GM12873 (cell line): ENCODE data around the gene TMCC2.

Source experiments
- CTCF ChIP-seq: IDR thresholded peaks from 2 replicates; pipeline ENCODE4 v1.5.1; 2012; ENCODE audit warnings: low read depth, mild to moderate bottlenecking, moderate library complexity, low read length, control low read depth; ENCODE audit not compliant: insufficient read depth; ENCODE audit errors: missing control alignments

TMCC2 gene

GRCh38 chr1:205259998-205260397 lies 32.3 kb downstream of the TMCC2 start:
- TF ChIP-seq CTCF: no peak

DNA sequence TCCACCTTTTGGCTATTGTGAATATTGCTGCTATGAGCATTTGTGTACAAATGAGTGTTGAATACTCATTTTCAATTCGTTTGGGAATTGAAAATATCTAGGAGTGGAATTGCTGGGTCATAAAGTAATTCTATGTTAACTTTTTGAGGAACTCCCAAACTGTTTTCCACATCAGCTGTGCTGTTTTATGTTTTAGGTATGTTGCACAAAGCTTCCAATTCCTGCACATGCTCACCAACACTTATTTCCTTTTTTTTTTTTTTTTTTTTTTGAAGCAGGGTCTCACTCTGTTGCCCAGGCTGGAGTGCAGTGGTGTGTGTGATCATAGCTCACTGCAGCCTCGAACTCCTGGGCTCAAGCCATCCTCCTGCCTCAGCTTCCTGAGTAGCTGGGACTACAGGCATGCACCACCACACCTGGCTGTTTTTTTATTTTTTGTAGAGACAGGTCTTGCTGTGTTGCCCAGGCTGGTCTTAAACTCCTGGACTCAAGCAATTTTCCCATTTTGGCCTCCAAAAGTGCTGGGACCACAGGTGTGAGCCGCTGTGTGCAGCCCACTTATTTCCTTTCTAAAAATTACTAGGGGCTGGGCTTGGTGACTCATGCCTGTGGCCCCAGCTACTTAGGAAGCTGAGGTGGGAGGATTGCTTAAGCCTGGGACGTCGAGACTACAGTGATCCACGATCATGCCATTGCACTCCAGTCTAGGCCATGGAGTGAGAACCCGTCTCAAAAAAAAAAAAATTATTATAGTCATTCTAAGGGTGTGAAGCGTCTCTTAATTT lies 33.4 kb downstream of the TMCC2 start:
- TF ChIP-seq CTCF: no peak

GRCh38 chr1:205261946-205262691 lies 34.4 kb downstream of the TMCC2 start:
- TF ChIP-seq CTCF: no peak

DNA sequence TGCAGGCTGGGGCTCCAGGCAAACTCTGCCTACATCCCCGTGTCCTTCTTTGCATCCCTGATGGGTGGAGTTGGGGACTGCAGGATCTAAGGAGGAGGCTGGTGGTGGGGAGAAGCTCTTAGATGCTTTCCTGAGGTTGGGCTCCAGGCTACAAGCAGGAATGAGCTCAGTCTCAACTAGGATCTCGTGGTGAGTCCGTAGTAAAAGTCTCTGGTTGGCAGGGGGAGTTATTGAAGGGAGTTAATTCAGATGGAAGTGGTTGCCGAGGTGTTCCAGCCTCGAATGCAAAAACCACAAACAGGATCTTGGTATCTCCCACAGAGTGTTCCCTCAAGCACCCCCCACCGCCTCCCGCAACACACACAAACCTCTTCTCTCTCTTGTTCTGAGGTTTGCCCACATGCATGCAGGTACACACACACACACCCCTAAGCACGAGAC lies 35.0 kb downstream of the TMCC2 start:
- TF ChIP-seq CTCF: no peak

- no peak for TF ChIP-seq CTCF
Measured at GRCh38 chr1:205263580-205264190, 35.9 kb downstream of the TMCC2 start.

DNA sequence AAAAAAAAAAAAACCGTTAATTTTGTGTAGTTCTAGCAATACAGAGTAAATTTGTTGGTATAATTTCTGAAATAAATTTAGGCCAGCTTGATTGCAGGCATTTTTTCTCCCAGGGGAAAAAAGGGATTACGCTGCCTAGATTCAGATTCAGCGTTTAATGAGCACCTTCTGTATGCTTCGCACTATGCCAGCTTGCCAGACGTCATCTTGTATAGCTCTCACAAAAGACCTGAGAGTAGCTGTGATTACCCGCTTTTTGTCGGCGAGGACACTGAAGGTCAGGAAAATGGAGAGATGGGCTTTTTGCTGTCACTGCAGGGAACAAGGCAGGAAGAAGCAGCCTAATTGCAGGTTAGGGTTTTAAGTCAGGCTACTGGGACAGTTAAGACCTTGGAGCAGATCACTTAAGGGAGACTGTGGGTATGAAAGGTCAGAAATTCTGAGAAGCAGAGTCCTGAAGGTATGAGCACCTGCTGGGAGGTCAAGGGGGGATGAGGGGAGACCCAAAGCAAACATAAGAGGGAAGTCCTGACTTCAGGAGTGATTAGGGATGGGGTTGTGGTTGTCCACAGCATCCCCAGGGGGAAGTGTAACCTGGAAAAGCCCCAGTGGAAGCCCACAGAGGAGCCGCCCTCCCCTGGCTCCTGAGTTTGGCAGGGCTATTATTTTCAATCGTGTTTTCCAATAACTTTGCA lies 39.0 kb downstream of the TMCC2 start:
- no peak for TF ChIP-seq CTCF
